Immature natural killer cell (primary cell): ENCODE results near the gene GRIK1. TPM values are rescaled to one million over a fixed set of nuclear protein-coding genes. Genes with fewer than 3 reads are reported as not detected.

Experiments used
- DNase-seq, 3 donors: peaks; one replicate each; pipeline ENCODE4 v3.0.0; 2022; ENCODE audit warnings: mixed read lengths in 1 of 3
- H3K27ac Mint-ChIP-seq, 6 donors: one replicate each; pipeline ENCODE4 v1.8.0; 2020; ENCODE audit warnings: mixed read lengths in 6 of 6, mild to moderate bottlenecking in 5 of 6, inconsistent platforms in 4 of 6, moderate library complexity in 3 of 6
- H3K27me3 Mint-ChIP-seq, 3 donors: one replicate each; pipeline ENCODE4 v1.8.0; 2020 to 2021; ENCODE audit warnings: low read depth in 3 of 3, mild to moderate bottlenecking in 3 of 3, mixed read lengths in 3 of 3, moderate library complexity in 3 of 3, inconsistent platforms in 1 of 3
- H3K36me3 Mint-ChIP-seq, 3 donors: one replicate each; pipeline ENCODE4 v1.8.0; 2020; ENCODE audit warnings: mixed read lengths in 3 of 3, inconsistent platforms in 2 of 3, mild to moderate bottlenecking in 2 of 3
- H3K4me1 Mint-ChIP-seq, 2 donors: one replicate each; pipeline ENCODE4 v1.8.0; 2020; ENCODE audit warnings: inconsistent platforms in 2 of 2, mild to moderate bottlenecking in 2 of 2, mixed read lengths in 2 of 2, moderate library complexity in 1 of 2
- H3K4me3 Mint-ChIP-seq, 5 donors: one replicate each; pipeline ENCODE4 v1.8.0; 2020; ENCODE audit warnings: mild to moderate bottlenecking in 5 of 5, mixed read lengths in 5 of 5, inconsistent platforms in 3 of 5, moderate library complexity in 3 of 5
- H3K9me3 Mint-ChIP-seq, 6 donors: one replicate each; pipeline ENCODE4 v1.8.0; 2020; ENCODE audit warnings: mild to moderate bottlenecking in 6 of 6, mixed read lengths in 6 of 6, inconsistent platforms in 4 of 6, moderate library complexity in 3 of 6
- polyA plus RNA-seq, 3 donors: library from polyadenylated mRNA; unstranded; fragments of 300-500 nt; fragmentation: Illumina TruSeq; gene quantifications; one replicate each; pipeline ENCODE4 v1.2.3, GENCODE V29; 2021

The GRIK1 gene
- polyA plus RNA-seq, 3 donors from 2014 or later: not detected

DNA sequence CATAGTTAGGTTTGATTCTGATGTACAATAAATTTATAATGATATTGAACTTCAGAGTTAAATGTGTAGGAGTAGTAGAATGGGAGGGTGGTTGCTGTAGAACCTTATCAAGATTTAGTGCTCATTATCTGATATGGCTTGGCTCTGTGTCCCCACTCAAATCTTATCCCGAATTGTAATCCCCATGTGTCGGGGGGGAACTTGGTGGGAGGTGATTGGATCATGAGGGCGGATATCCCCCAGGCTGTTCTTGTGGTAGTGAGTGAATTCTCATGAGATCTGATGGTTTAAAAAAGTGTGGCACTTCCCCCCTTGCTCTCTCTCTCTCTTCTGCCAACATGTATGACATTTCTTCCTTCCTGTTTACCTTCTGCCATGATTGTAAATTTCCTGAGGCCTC, 265.5 kb downstream of the GRIK1 start:
- Mint-ChIP-seq H3K36me3 (no peaks in the 10 kb centered on the region), H3K4me3 (no peak overlapping the region), H3K4me1 (no peaks in the 10 kb centered on the region), H3K27me3 (no peaks in the 10 kb centered on the region), H3K9me3 (peaks cover 0 to 9% (median 3%) of the 10 kb centered on the region in 6 donors), H3K27ac (no peak overlapping the region)
- no peak for DNase-seq

DNA sequence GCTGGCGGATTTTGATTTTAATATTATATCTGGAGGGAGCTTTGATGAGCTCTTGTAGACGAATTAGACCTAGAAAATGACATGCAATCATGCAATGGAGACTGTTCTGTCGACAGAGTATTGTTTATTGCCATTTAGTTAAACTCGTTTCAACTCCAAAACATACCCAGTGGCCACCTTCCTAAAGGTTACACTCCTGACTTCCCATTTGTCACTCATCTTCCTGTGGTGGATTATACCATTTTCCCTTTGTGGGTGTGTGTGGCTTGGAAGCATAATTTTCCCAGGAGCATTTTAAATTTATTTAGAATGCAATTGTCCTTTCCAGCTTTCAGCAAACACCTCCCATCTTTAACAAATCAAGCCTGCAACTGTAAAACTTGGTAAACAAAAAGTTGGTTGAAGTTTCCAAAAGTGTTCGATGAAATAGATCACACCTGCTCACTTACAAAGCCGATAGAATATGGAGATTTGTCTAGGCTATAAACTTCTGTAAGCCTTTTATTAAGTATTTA, 266.6 kb downstream of the GRIK1 start:
- DNase-seq: no peak
- H3K4me1 Mint-ChIP-seq: no peaks in the 10 kb centered on the region
- no peaks in the 10 kb centered on the region for H3K36me3 Mint-ChIP-seq
- H3K27ac Mint-ChIP-seq: no peak overlapping the region
- no peak overlapping the region for H3K4me3 Mint-ChIP-seq
- H3K27me3 Mint-ChIP-seq: no peaks in the 10 kb centered on the region
- H3K9me3 Mint-ChIP-seq: peaks cover 0 to 12% (median 3%) of the 10 kb centered on the region in 6 donors

DNA sequence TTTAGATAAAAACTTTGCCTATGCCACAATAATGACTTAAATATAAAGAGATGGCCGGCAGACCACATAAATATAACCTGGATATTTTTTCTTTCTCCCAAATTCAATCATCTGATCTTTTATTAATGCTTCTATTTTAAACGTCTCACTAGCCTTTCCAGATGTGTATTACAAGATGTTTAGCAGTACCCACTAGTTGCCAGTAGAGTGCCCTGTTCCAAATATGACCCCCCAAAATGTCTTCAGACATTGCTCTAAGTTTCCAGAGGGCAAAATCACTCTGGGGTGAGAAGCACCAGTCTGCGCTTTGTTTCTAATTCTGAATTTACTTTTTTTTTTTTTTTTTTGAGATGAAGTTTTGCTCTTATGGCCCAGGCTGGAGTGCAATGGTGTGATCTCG, 268.1 kb downstream of the GRIK1 start:
- H3K4me1 Mint-ChIP-seq: no peaks in the 10 kb centered on the region
- H3K27ac Mint-ChIP-seq: no peak overlapping the region
- H3K4me3 Mint-ChIP-seq: no peak overlapping the region
- H3K9me3 Mint-ChIP-seq: peaks cover 0 to 12% (median 2%) of the 10 kb centered on the region in 6 donors
- DNase-seq: no peak
- no peaks in the 10 kb centered on the region for H3K27me3 Mint-ChIP-seq
- no peaks in the 10 kb centered on the region for H3K36me3 Mint-ChIP-seq

DNA sequence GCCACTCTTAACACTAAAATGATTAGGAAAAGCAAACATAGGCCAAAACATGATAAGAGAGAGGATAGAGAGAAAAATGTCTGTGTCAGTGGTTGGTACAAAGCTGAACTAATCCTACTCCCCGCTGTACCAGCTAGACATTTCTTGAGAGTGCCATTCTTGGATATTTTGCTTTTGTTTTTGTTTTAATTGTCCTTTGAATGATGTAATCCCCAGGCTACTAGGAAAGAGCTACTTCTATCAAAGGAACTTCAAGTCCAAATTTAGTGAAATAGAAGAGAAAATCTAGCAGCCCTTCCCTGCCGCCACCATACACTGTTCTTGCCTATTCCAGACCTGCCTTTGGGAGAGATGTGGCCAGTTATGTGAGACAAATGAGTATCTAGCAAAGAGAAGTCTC, 269.6 kb downstream of the GRIK1 start:
- Mint-ChIP-seq H3K4me3 (no peak overlapping the region), H3K4me1 (no peaks in the 10 kb centered on the region), H3K36me3 (no peaks in the 10 kb centered on the region), H3K27me3 (no peaks in the 10 kb centered on the region), H3K27ac (no peak overlapping the region), H3K9me3 (peaks cover 0 to 12% (median 3%) of the 10 kb centered on the region in 6 donors)
- no peak for DNase-seq

DNA sequence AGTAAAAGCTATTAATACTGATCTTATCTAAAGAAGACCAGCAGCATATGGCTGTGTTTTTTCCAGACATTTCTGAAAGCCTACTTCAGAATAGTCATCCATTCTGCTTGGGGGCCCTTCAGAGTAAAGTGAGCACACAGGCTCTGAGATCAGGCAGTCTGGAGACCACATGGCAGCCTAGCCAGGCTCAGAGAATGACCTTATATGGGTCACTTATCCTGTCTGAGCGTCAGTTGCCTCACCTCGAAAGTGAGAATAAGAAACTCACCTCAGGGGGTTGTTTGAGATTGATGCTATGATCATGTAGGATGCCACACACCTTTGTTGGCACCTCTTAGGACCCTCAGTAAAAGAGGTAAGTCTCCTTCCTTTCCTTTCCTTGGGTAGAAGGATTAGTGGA, 270.4 kb downstream of the GRIK1 start:
- H3K36me3 Mint-ChIP-seq: no peaks in the 10 kb centered on the region
- H3K9me3 Mint-ChIP-seq: peaks cover 0 to 4% (median 1%) of the 10 kb centered on the region in 6 donors
- H3K27ac Mint-ChIP-seq: no peak overlapping the region
- H3K27me3 Mint-ChIP-seq: no peaks in the 10 kb centered on the region
- no peak for DNase-seq
- H3K4me1 Mint-ChIP-seq: no peaks in the 10 kb centered on the region
- H3K4me3 Mint-ChIP-seq: no peak overlapping the region

DNA sequence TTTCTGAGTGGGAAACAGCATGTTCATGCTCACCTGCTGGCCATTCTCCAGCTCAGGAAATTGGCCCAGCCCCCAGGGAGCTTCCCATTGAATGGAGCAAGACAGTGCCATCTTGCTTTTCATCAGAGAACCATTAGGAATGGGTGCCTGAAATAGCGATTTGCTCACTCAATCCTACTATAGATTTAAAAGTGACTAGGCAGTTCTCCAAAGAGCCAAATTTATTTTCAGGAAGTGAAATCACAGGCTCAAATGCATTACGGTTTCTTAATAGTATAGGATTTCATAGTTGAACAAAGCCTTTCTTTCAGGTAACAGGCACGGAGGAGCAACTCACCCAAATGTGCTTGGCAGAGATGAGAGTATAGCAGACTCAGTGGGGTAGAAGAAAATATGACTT, 272.1 kb downstream of the GRIK1 start:
- H3K4me1 Mint-ChIP-seq: no peaks in the 10 kb centered on the region
- no peak overlapping the region for H3K4me3 Mint-ChIP-seq
- H3K27ac Mint-ChIP-seq: no peak overlapping the region
- no peaks in the 10 kb centered on the region for H3K27me3 Mint-ChIP-seq
- no peak for DNase-seq
- no peaks in the 10 kb centered on the region for H3K36me3 Mint-ChIP-seq
- peaks cover 0 to 3% (median 1%) of the 10 kb centered on the region in 6 donors for H3K9me3 Mint-ChIP-seq

DNA sequence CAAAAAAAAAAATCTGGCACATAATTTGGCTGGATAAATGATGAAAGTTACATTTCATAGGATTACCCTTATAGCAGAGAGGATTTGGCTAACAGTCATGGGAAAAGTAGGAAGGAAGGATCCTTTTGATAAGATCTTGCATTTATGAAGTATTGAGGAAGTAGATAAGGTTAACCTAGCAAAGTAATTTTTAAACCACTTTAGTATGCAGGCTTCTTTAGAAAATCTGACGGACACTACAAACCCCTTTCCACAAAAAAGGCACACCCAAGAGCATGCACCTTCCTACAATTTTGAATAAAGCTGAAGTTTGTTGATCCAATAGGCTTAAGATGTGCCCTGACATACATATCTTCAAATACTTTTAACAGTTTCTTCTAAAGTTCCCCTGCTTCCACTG, 275.2 kb downstream of the GRIK1 start:
- Mint-ChIP-seq H3K27me3 (no peaks in the 10 kb centered on the region), H3K9me3 (peaks cover 3 to 17% (median 4%) of the 10 kb centered on the region in 6 donors), H3K27ac (no peak overlapping the region), H3K4me1 (no peaks in the 10 kb centered on the region), H3K4me3 (no peak overlapping the region), H3K36me3 (peaks cover 0 to 7% (median 0%) of the 10 kb centered on the region in 3 donors)
- DNase-seq: no peak

DNA sequence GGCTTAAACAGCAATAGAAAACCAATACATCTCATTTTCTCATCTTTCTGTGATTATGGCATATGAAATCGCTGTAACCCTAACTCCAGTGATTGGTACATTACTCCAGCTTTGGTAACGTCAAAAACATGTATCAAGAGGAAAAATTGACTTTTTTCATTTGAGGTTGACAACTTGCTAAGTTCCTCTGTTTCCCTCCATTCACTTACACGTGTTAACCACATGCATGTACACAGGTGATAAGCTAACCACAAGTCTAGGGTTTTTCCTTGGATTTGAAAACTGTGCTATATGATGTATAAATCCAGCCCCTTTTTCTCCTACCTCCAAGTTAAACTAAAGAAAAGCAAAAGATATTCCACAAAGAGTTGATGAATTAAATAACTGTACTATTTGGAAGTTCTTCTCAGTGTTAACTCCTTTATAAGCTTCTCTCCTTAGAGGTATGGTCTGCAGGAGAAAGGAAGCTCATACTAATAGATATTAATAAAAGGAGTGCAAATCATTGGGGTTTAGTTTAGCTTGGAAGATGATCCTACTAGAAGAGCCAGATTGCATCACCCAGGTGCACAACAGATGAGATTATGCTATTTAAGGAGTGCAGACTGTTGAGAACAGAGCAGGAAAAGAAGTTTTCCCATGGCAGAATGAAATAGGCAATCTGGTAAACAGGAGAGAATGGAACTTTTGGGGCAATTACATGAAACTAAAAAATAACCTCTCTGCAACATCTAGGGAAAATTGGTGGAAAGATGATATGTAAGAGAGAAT, 277.9 kb downstream of the GRIK1 start:
- no peaks in the 10 kb centered on the region for H3K27me3 Mint-ChIP-seq
- H3K27ac Mint-ChIP-seq: no peak overlapping the region
- DNase-seq: no peak
- H3K9me3 Mint-ChIP-seq: peaks cover 3 to 29% (median 4%) of the 10 kb centered on the region in 6 donors
- H3K36me3 Mint-ChIP-seq: peaks cover 0 to 7% (median 0%) of the 10 kb centered on the region in 3 donors
- no peaks in the 10 kb centered on the region for H3K4me1 Mint-ChIP-seq
- H3K4me3 Mint-ChIP-seq: no peak overlapping the region

DNA sequence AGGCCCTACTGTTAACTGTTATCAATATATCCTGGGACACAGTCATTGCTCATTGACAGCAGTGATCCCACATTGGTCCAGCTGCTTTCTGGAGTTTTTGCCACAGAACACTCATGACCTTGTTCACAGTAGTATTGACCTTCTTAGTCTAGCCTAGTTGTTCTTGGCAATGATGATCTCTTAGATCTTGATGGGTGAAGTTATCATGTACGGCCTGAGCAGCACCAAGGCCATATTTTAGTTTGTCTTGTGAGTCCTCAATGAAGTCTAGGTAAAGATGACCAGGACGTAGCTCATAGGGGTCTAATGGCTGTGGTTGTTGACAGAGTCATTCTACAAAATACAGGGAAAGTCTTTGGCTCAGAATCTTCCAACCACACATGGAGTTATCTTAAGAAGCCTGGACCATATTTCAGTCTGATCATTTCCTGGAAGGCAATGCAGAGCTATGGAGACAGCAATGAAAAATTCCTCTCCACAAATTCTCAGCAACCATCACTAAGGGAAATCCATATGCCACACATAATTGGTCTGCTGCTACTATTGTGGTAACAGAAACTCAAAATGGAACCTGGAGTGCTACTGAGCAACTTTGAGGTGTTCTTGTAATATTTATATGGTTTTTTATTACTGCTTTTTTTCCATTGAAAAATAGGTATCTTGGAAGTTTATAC, 279.6 kb downstream of the GRIK1 start:
- DNase-seq: no peak
- no peak overlapping the region for H3K4me3 Mint-ChIP-seq
- no peaks in the 10 kb centered on the region for H3K27me3 Mint-ChIP-seq
- H3K4me1 Mint-ChIP-seq: peaks cover 0 to 3% of the 10 kb centered on the region in 2 donors
- no peak overlapping the region for H3K27ac Mint-ChIP-seq
- H3K9me3 Mint-ChIP-seq: peaks cover 3 to 39% (median 7%) of the 10 kb centered on the region in 6 donors
- peaks cover 0 to 11% (median 0%) of the 10 kb centered on the region in 3 donors for H3K36me3 Mint-ChIP-seq

DNA sequence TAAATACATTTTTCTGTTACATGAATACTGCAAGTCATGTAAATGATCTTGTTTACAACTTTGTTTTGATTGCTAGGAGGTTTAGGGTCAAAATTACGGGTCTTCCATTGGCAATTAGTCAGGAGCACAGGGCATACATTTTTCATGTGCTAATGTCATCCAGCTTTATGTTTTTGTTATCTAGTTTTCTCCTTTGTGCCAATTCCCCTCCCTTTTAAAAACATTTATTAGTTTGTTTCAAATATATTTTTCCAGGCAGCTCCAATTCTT, 280.9 kb downstream of the GRIK1 start:
- peaks cover 3 to 39% (median 9%) of the 10 kb centered on the region in 6 donors for H3K9me3 Mint-ChIP-seq
- peaks cover 0 to 3% of the 10 kb centered on the region in 2 donors for H3K4me1 Mint-ChIP-seq
- no peaks in the 10 kb centered on the region for H3K27me3 Mint-ChIP-seq
- H3K27ac Mint-ChIP-seq: no peak overlapping the region
- no peak for DNase-seq
- no peak overlapping the region for H3K4me3 Mint-ChIP-seq
- peaks cover 0 to 11% (median 0%) of the 10 kb centered on the region in 3 donors for H3K36me3 Mint-ChIP-seq

DNA sequence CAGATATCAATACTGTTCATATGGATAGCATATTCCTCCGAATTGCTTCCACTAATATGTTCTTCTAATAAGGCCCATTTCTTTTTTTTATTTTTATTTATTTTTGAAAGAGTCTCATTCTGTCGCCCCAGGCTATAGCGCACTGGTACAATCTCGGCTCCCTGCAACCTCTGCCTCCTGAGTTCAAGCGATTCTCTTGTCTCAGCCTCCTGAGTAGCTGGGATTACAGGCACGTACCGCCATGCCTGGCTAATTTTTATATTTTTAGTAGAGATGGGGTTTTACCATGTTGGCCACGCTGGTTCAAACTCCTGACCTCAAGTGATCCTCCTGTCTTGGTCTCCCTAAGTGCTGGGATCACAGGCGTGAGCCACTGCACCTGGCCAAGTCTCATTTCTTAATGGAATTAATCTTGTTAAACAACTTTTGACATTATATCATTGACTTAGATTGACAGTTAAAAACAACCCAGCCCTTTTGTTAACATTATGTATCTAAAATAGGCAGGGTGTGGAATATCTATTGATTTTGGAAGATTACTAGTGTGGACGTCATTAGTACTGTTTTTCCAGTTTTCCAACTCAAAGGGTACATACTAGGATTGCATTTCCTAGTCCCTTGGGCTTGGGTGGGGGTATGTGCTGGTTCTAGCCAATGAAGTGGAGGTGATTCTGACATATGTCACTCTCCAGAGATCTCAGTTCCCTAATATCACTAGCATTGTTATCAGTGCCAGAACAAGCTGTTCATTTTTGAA, 281.4 kb downstream of the GRIK1 start:
- peaks cover 0 to 3% of the 10 kb centered on the region in 2 donors for H3K4me1 Mint-ChIP-seq
- H3K9me3 Mint-ChIP-seq: peaks cover 3 to 39% (median 9%) of the 10 kb centered on the region in 6 donors
- H3K27ac Mint-ChIP-seq: no peak overlapping the region
- H3K4me3 Mint-ChIP-seq: no peak overlapping the region
- DNase-seq: no peak
- no peaks in the 10 kb centered on the region for H3K27me3 Mint-ChIP-seq
- H3K36me3 Mint-ChIP-seq: peaks cover 0 to 11% (median 0%) of the 10 kb centered on the region in 3 donors

DNA sequence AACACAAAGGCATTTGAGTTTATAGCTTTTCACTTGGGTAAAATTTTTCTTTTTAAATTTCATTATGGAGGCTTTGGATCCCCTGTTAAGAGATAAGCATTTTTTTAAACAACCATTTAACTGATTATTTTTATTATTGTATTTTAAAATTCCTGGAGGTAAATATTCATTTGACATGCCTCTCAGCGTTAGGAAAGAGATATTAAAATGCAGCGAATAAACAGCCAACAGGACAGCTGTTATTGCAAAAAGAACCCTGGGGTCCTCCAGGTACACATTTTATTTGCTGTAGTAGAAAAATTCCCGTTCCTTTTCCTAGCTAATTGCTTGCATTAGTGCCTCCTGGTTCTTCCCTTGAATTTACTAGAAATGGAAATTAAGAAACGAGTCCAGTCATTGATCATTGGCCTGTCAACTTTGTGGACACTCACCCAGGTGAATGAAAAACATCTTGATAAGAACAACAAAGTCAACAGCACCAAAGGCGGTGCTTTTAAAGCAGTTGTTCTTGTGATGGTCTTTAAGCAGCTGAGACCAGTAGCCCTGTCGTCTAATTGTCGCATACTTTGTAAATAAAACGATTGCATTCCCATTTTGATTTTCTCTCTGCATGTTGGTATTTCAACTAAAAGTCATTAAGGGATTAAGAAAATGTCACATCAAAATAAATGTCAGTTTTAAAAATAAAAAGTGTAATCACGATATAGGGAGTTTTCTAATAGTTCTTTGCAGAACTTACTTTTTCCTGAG, 282.4 kb downstream of the GRIK1 start:
- H3K36me3 Mint-ChIP-seq: peaks cover 0 to 11% (median 0%) of the 10 kb centered on the region in 3 donors
- H3K4me1 Mint-ChIP-seq: peaks cover 0 to 3% of the 10 kb centered on the region in 2 donors
- no peak overlapping the region for H3K4me3 Mint-ChIP-seq
- H3K27ac Mint-ChIP-seq: no peak overlapping the region
- no peaks in the 10 kb centered on the region for H3K27me3 Mint-ChIP-seq
- peaks cover 3 to 36% (median 9%) of the 10 kb centered on the region in 6 donors for H3K9me3 Mint-ChIP-seq
- no peak for DNase-seq

DNA sequence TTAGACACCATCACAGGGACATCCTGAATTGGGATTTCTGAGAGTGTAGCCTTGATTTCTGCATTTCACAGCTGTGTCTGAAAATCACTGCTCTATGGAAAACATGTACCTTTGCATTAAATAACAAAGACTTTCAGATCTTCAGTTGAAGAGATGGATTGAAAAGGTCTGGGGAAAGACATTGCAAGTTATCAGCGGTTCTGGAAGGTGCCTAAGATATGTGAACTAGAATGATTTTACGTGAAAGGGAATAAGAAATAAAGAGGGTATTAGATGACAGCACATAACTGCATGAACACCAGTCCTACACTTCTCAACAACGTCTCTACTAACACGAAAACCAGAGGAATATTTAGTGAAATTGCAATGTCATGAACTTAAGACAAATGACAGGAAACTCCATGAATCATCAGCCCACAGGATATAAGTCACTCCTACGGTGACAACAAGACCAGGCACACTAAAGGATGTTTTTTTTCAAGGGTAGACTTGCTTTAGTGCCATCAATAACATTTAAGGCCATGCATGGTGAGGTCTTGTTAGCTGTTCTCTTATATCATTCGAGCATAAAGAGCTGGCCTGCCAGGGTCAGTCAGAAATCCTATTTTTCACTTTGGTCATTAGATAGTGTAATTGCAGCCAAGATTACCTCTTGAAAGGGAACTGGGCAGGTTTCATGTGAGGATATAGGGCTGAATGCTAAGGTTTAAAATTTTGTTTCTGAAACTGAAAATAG, 283.1 kb downstream of the GRIK1 start:
- Mint-ChIP-seq H3K4me1 (peaks cover 0 to 3% of the 10 kb centered on the region in 2 donors), H3K9me3 (peaks cover 4 to 37% (median 9%) of the 10 kb centered on the region in 6 donors), H3K36me3 (peaks cover 0 to 11% (median 0%) of the 10 kb centered on the region in 3 donors), H3K27me3 (no peaks in the 10 kb centered on the region), H3K4me3 (no peak overlapping the region), H3K27ac (no peak overlapping the region)
- no peak for DNase-seq
